Adrenal gland (tissue), 12 donors: ENCODE data around the gene CEP72. TPM values are rescaled to one million over a fixed set of nuclear protein-coding genes. Genes with fewer than 3 reads are reported as not detected.
A peak's percentile ranks its signal among the peaks of the same experiment; 100 is the strongest.
"Not testable (repeated sequence)": the region's sequence is repeated elsewhere in the genome, so short reads cannot be mapped to it uniquely, and the experiment has no call there.

Source experiments
- DNase-seq, 7 donors: peaks; one replicate each; pipeline ENCODE4 v3.0.0-alpha.2; 2019 to 2020
- H3K27ac ChIP-seq, 5 donors: fragments of 200-600 bp; sonication (generic) in 4 of 5; 1 replicate in 3 of 5; 2 replicates in 2 of 5; pipeline versions ENCODE4 v1.5.1 to v1.8.0; 2016 to 2020; ENCODE audit warnings: mild to moderate bottlenecking in 1 of 5
- H3K27me3 ChIP-seq: fragments of 200-600 bp; 2 replicates; pipeline ENCODE4 v1.8.0; 2021
- H3K36me3 ChIP-seq, 2 donors: fragments of 200-600 bp; replicated peaks in 1 of 2; 1 replicate in 1 of 2; 2 replicates in 1 of 2; pipeline versions ENCODE4 v1.5.1 to v1.8.0; 2018 to 2022
- H3K4me1 ChIP-seq, 2 donors: fragments of 200-600 bp; replicated peaks in 1 of 2; 1 replicate in 1 of 2; 2 replicates in 1 of 2; pipeline versions ENCODE4 v1.5.1 to v1.8.0; 2018 to 2021
- H3K4me3 ChIP-seq, 4 donors: fragments of 200-600 bp; sonication (generic) in 3 of 4; one replicate each; pipeline ENCODE4 v1.5.1; 2016 to 2018
- H3K9me3 ChIP-seq, 3 donors: fragments of 200-600 bp; sonication (generic) in 1 of 3; replicated peaks in 1 of 3; 1 replicate in 2 of 3; 2 replicates in 1 of 3; pipeline versions ENCODE4 v1.5.1 to v1.8.0; 2016 to 2021
- POLR2A ChIP-seq, 2 donors: fragments of 450-650 bp; IDR thresholded peaks; one replicate each; pipeline ENCODE4 v1.6.1; 2017; ENCODE audit warnings: antibody characterized with exemption in 2 of 2, mild to moderate bottlenecking in 2 of 2, moderate library complexity in 1 of 2
- WGBS, 4 donors: extraction: QIAGEN DNeasy Blood & Tissue Kit in 2 of 4; methylation state at CpG; one replicate each; pipeline versions ENCODE4 v1.1.5 to v1.1.7; 2013 to 2017; 5-methylcytosine and 5-hydroxymethylcytosine counted together
- intact Hi-C, 2 donors: fragments of 100-400 bp; cut with DNase I; formaldehyde crosslinking; loops; one replicate each; pipeline versions ENCODE4 v1.14.1 to v1.15.0; 2022 to 2023
- polyA plus RNA-seq, 3 donors: library from polyadenylated mRNA; stranded (reverse); fragments of 200-250 nt in 2 of 3; fragments of 350-450 nt in 1 of 3; fragmentation: Illumina TruSeq in 1 of 3; extraction: RNeasy Lipid Tissue Mini Kit (QIAGEN cat#74804) in 1 of 3; gene quantifications; one replicate each; pipeline ENCODE4 v1.2.3, GENCODE V29; 2013 to 2014
- total RNA-seq, 9 donors: library from RNA; depleted of rRNA in 4 of 9; stranded (reverse); fragments of >200 nt in 4 of 9; fragments of 120-200 nt in 1 of 9; fragmentation: NEBNext Ultra II Directional in 1 of 9; extraction: Animal tissue kit (Norgen Biotek cat#: 25700) in 1 of 9; gene quantifications; one replicate each; pipeline versions ENCODE4 v1.1.0 to v1.2.4, GENCODE V29; 2013 to 2023
- TF ChIP-seq, protein P1 (sequence below), 6 experiments: fragments of 450-650 bp in 4 of 6; fragments of 200-600 bp in 2 of 6; sonication (generic) in 1 of 6; IDR thresholded peaks; 1 replicate in 5 of 6; 2 replicates in 1 of 6; pipeline versions ENCODE4 v1.5.1 to v1.8.0; 2016 to 2021; ENCODE audit warnings: antibody characterized with exemption in 6 of 6, mild to moderate bottlenecking in 2 of 6, moderate library complexity in 1 of 6
- donor health status: healthy with polysubstance abuse.
- donor health status: Bipolar disorder and iron deficiency.
- donor health status: DM: yes; HTN: yes; CAD: no.
- donor health status: DM: no; HTN: no; CAD: no.
- donor health status: DM: no; HTN: no; CAD: no.
- donor health status: DM: yes; HTN: yes; CAD: no.

Gene CEP72
- total and polyA plus RNA-seq, 12 donors, result 0.36 to 7.8 (median 2.5) TPM

GRCh38 chr5:683551-684481, 71.7 kb downstream of the CEP72 start:
- no peak overlapping the region for H3K27ac ChIP-seq
- WGBS, 4 donors, result 75 to 87% (median 83%) methylated on average over 7 to 30 of the region's 30 CpGs
- no peaks in the 10 kb centered on the region for H3K4me1 ChIP-seq
- no peaks in the 10 kb centered on the region for H3K36me3 ChIP-seq
- H3K27me3 ChIP-seq, result no peaks in the 10 kb centered on the region
- H3K4me3 ChIP-seq, result no peak overlapping the region
- intact Hi-C loops, result loop anchor here in 1 of 2 donors (10.0 kb wide), 1 partner anchor 91 kb away; no protein-coding TSS in a partner anchor
- no peaks in the 10 kb centered on the region for H3K9me3 ChIP-seq
- TF ChIP-seq, protein P1, sequence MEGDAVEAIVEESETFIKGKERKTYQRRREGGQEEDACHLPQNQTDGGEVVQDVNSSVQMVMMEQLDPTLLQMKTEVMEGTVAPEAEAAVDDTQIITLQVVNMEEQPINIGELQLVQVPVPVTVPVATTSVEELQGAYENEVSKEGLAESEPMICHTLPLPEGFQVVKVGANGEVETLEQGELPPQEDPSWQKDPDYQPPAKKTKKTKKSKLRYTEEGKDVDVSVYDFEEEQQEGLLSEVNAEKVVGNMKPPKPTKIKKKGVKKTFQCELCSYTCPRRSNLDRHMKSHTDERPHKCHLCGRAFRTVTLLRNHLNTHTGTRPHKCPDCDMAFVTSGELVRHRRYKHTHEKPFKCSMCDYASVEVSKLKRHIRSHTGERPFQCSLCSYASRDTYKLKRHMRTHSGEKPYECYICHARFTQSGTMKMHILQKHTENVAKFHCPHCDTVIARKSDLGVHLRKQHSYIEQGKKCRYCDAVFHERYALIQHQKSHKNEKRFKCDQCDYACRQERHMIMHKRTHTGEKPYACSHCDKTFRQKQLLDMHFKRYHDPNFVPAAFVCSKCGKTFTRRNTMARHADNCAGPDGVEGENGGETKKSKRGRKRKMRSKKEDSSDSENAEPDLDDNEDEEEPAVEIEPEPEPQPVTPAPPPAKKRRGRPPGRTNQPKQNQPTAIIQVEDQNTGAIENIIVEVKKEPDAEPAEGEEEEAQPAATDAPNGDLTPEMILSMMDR (IDR thresholded peaks at IDR 0.05), result no peak
- no peak for TF ChIP-seq POLR2A (IDR thresholded peaks at IDR 0.05)
- peak in 3 of 7 donors; percentile 14 to 42 (median 21) for DNase-seq

DNA sequence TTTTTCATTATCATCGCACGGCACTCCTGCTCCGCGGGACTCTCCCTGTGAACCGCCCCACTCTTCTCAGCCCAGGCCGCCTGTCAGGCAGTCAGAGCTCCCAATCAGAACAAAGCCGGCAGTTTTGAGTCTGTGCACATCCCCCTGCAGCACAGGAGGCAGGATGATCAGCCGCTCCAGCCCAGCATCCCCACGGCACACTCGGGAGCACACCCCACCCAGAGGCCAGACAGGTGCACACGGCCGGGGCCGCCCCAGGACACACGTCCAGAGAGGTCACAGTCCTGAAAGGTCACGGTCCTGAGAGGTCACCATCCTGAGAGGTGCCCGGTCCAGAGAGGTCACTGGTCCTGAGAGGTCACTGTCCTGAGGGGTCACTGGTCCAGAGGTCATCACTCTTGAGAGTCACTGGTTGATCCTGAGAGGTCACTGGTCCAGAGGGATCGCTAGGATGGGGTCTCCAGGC, 72.6 kb downstream of the CEP72 start:
- Histone ChIP-seq H3K27me3 (no peaks in the 10 kb centered on the region), H3K4me1 (no peaks in the 10 kb centered on the region), H3K27ac (no peak overlapping the region), H3K4me3 (no peak overlapping the region), H3K9me3 (no peaks in the 10 kb centered on the region), H3K36me3 (no peaks in the 10 kb centered on the region)
- TF ChIP-seq, protein P1 (IDR thresholded peaks at IDR 0.05), result no peak
- no peak for TF ChIP-seq POLR2A (IDR thresholded peaks at IDR 0.05)
- intact Hi-C loops, result loop anchor here in 1 of 2 donors (10.0 kb wide), 1 partner anchor 90 kb away; no protein-coding TSS in a partner anchor
- 75 to 93% (median 82%) methylated on average over 5 to 17 of the region's 17 CpGs for WGBS, 4 donors
- peak in 1 of 7 donors; percentile 47 for DNase-seq

GRCh38 chr5:685262-686171, 73.4 kb downstream of the CEP72 start:
- no peaks in the 10 kb centered on the region for H3K9me3 ChIP-seq
- H3K27ac ChIP-seq, result no peak overlapping the region
- WGBS, 4 donors, result 71 to 89% (median 84%) methylated on average over 7 to 24 of the region's 24 CpGs
- no peaks in the 10 kb centered on the region for H3K36me3 ChIP-seq
- H3K4me1 ChIP-seq, result no peaks in the 10 kb centered on the region
- peak in 3 of 7 donors; percentile 10 to 46 (median 16) for DNase-seq
- TF ChIP-seq, protein P1 (IDR thresholded peaks at IDR 0.05), result no peak
- no peak for TF ChIP-seq POLR2A (IDR thresholded peaks at IDR 0.05)
- intact Hi-C loops, result loop anchor here in 1 of 2 donors (10.0 kb wide), 1 partner anchor 89 kb away; no protein-coding TSS in a partner anchor
- no peaks in the 10 kb centered on the region for H3K27me3 ChIP-seq
- no peak overlapping the region for H3K4me3 ChIP-seq

DNA sequence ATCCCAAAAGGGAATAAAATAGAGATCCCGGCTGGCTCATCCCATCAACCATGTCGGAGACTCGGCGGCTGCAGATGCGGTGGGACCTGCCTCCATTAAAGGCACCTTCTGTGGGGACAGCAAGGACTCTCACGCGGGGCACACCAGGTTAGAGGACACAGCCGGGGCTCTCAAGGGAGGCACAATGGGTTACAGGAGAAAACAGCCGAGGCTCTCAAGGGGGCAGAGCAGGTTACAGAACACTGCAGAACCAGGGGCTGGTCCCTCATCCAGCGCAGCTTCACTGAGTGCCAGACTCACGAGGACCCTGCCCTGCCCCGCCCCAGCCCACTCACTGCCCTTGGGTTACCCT, 74.0 kb downstream of the CEP72 start:
- peak in 1 of 7 donors; percentile 39 for DNase-seq
- not testable (repeated sequence) for H3K27me3 ChIP-seq, H3K36me3 ChIP-seq, H3K4me3 ChIP-seq, H3K27ac ChIP-seq, H3K9me3 ChIP-seq, H3K4me1 ChIP-seq
- 79 to 93% (median 89%) methylated on average over 10 to 11 of the region's 12 CpGs for WGBS, 4 donors
- intact Hi-C loops, result loop anchor here in 1 of 2 donors (10.0 kb wide), 1 partner anchor 89 kb away; no protein-coding TSS in a partner anchor

DNA sequence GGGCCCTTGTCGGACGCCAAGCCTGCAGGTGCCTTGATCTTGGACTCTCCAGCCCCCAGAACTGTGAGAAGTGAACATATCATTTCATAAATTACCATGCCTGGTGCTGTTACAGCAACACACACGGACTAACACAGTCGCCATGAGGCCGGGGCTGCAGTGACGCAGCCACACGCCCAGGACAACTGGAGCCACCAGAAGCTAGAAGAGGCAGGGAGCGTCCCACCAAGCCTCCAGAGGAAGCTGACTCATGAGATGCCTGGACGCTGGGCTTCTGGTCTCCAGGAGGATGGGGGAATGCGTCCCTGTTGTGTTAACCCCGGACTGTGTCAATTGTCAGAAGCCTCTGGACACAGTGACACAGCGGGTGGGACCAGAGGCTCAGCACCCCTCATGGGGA, 74.8 kb downstream of the CEP72 start:
- peak in 1 of 7 donors; percentile 18 for DNase-seq

DNA sequence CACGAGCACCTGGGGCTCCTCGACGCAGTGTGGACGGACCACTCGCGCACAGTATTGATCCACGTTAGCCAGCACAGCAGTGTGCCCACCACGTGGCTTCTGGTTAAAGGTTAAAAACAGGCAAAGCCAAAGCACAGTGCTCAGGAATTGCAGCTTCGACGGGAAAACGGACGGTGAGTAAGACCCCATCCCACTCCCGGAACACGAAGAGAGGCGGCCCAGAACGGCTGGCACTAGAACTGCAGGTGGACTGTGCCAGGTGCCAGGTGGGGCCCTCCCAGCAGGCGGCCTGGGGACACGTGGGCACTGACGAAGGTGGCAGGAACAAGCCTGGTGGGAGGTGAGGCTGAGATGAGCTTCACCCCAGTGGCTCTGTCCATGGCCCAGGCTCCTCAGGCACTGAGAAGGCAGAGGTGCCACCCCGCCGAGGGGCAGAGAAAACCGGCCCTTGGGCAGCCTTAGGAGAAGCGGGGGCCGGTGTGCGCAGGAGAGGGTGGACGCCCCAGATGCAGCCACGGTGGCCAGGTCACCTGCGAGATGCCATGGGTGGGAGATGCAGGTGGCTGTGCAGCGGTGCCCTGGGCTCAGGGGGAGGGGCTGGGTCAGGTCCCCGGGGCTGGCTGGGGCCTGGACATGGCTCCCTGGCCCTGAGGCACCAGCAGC, 76.3 kb downstream of the CEP72 start:
- H3K9me3 ChIP-seq, H3K36me3 ChIP-seq, DNase-seq, H3K4me1 ChIP-seq, H3K4me3 ChIP-seq, H3K27me3 ChIP-seq, H3K27ac ChIP-seq: not testable (repeated sequence)
- intact Hi-C loops, result loop anchor here in 1 of 2 donors (10.0 kb wide), 1 partner anchor 86 kb away; no protein-coding TSS in a partner anchor
- 81 to 94% (median 89%) methylated on average over 15 to 18 of the region's 30 CpGs for WGBS, 4 donors

More for the DNA sequence above, 74.8 kb downstream of the CEP72 start:
- not testable (repeated sequence) for H3K4me1 ChIP-seq, H3K27ac ChIP-seq, H3K27me3 ChIP-seq, H3K36me3 ChIP-seq, H3K4me3 ChIP-seq, H3K9me3 ChIP-seq
- WGBS, 4 donors, result 83 to 97% (median 90%) methylated on average over 3 to 12 of the region's 12 CpGs; no CpG with 5 or more reads in 1 of the 4 donors
- intact Hi-C loops, result loop anchor here in 1 of 2 donors (10.0 kb wide), 1 partner anchor 88 kb away; no protein-coding TSS in a partner anchor
